Coronary artery (tissue), 2 donors: ENCODE data around the gene NARF.
"Not testable (repeated sequence)": the region's sequence is repeated elsewhere in the genome, so short reads cannot be mapped to it uniquely, and the experiment has no call there.

Experiments
- DNase-seq: peaks from one replicate; pipeline ENCODE4 v3.0.0-alpha.2; 2017; ENCODE audit warnings: low spot score
- H3K27ac ChIP-seq, 2 donors: fragments of 200-600 bp; sonication (generic); one replicate each; pipeline ENCODE4 v1.5.1; 2016 to 2019
- H3K4me3 ChIP-seq: fragments of 200-600 bp; sonication (generic); 2 replicates; pipeline ENCODE4 v1.5.1; 2016; ENCODE audit warnings: mild to moderate bottlenecking, moderate library complexity
- TF ChIP-seq, protein P1 (sequence below): fragments of 200-600 bp; sonication (generic); IDR thresholded peaks from one replicate; pipeline ENCODE4 v1.5.1; 2019; ENCODE audit warnings: antibody characterized with exemption

The NARF gene

DNA sequence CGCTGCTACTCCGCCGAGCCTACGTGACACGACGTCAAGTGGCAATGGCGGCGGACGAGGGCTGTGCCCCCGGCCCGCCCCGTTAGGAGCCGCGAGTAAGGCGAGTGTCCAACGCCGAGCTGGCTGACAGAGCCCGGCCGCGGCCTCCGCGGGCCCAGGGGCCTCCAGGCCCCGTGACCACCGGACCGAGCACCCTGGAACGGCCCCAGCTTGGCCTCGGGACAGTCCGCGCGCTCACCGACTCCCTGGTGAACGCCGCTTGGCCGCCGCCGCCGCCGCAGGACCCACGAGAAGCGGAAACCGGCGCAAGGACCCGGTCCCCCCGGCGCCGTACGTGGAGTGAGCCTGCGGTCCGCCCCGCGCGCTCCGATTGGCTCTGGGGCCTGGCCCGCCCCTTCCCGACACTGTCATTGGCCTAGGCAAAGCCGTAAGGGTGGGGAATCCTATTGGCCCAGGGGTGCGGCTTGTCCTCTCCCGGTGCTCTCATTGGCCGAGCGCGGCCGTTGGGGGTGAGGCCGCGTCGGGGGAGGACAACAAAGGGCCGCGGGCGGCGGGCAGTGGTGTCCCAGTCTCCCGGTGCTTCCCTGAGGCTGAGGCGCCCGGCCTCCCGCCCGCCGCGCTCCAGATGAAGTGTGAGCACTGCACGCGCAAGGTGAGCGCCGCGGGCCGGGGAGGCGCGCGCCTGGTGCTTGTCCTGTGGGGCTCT lies at the start of gene NARF:
NARF (plus strand) TSS at position 563 of the 706 bp plus-strand sequence; CDS start at position 626, 63 bp downstream.
- peak; percentile 99 for DNase-seq
- Histone ChIP-seq H3K27ac (peak within 1 kb of the TSS; percentile 99 to 100), H3K4me3 (peak within 1 kb of the TSS; percentile 94)
- TF ChIP-seq, protein P1, sequence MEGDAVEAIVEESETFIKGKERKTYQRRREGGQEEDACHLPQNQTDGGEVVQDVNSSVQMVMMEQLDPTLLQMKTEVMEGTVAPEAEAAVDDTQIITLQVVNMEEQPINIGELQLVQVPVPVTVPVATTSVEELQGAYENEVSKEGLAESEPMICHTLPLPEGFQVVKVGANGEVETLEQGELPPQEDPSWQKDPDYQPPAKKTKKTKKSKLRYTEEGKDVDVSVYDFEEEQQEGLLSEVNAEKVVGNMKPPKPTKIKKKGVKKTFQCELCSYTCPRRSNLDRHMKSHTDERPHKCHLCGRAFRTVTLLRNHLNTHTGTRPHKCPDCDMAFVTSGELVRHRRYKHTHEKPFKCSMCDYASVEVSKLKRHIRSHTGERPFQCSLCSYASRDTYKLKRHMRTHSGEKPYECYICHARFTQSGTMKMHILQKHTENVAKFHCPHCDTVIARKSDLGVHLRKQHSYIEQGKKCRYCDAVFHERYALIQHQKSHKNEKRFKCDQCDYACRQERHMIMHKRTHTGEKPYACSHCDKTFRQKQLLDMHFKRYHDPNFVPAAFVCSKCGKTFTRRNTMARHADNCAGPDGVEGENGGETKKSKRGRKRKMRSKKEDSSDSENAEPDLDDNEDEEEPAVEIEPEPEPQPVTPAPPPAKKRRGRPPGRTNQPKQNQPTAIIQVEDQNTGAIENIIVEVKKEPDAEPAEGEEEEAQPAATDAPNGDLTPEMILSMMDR: no peak

DNA sequence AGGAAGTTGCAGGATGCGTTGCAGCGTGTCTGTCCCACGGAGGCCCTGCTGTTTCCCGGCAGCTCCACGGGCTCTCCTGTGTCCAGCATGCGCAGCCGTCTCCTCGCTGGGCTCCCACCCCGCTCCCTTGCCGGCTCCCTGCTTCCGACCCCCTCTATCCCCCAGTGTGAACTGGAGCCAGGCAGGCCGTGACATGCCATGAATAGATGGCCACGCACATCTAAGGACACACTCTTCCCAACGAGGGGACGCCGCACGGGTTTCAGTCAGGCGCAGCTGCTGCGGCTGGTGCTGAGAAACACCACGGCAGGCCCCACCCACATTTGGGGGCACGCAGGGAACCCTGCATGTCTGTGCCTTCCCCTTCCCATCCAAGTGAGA lies 49.6 kb upstream of the NARF start:
- no peak overlapping the region for H3K4me3 ChIP-seq
- no peak for DNase-seq

DNA sequence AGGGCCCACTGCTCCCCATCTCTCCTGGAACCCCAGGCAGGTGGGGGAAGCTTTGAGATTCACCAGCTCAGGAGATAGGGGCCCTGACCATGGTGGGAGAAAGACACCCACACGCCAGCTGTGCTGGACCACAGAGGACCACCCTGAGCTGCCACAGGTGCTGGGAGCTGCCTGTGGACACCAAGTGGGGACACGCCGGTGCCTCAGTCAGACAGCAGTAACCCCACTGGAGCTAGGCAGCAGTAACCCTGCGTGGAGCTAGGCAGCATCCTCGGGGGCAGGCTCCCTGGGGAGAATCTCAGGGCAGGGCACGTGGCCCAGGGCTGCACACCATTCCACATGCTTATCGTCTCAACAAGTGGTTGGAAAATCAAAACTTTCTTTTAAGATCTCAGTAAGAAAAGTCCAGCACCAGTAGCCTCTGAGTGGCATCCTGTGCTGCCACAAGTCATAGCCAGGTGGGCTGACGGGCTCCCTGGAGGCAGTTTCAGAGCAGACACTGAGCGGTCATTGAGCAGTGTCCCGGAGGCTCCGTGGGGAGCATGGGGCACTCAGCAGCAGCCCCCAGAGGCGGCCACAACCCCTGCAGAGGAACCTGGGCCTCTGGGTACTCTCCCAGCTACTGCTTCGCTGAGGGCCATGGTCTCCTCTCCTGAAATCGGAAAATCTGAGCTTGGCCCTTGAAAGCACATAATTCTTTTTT lies 48.4 kb upstream of the NARF start:
- TF ChIP-seq, protein P1: no peak
- no peak for DNase-seq
- Histone ChIP-seq H3K4me3 (no peak overlapping the region), H3K27ac (no peak overlapping the region)

More for the DNA sequence above, 49.6 kb upstream of the NARF start:
- H3K27ac ChIP-seq: no peak overlapping the region
- TF ChIP-seq, protein P1: no peak

- TF ChIP-seq, protein P1: no peak
- Histone ChIP-seq H3K4me3 (no peak overlapping the region), H3K27ac (no peak overlapping the region)
- DNase-seq: no peak
Observed at GRCh38 chr17:82411396-82412053, 47.0 kb upstream of the NARF start.

DNA sequence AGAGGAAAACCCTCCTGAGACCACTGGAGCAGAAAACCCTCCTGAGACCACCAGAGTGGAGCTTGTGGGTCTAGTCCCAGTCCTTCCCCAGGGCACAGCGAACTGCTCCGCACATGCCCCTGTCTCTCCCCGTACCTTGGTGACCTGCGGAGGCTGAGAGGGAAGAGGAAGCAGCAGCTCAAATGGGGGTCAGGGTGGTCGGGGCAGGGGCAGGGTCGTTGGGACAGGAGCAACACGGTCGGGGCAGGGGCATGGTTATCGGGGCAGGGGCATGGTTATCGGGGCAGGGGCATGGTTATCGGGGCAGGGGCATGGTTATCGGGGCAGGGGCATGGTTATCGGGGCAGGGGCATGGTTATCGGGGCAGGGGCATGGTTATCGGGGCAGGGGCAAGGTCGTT lies 46.5 kb upstream of the NARF start:
- not testable (repeated sequence) for H3K27ac ChIP-seq, H3K4me3 ChIP-seq, DNase-seq

DNA sequence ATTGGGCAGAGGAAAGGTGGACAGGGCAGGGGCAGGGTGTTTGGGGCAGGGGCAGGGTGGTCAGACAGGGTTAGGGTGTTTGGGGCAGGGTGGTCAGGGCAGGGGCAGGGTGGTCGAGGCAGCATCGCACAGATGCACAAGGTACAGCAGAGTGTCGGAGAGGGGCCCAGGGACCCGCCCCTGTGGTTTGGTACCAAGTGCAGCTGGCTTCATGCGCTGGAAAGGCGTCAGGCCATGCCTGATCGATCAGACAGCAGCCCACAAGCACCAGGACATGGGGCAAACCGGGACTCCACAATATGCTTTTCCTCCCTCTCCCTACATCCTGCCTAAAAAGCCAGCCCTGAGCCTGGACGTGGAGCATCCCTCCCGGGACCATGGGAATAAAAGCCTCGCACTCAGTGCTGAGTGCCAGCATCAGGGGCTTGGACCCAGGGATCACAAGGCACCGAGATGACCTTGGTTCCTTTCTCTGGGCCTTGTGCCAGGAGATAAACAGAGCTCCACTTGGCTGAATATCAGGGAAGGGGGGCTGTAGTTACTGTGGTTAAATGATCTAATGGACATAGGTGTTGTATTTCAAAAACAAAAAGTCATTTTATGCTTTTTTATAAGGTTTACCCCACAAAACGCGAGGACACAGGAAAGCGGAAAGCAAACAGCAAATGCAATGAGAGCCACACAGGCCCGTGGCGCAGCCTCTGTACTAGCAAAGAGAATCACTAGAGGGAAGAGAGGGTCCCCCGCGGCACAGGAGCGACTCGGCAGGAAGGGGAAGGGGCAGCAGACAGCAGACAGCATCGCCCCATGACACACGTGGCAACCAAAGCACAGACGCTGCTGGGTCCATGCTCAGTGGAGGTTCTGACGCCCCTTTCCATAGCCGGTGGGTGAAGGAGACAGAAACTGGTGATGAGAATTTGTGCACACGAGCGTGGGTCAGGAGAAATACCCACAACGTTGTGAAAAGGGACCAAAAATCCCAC lies 45.7 kb upstream of the NARF start:
- DNase-seq: no peak
- Histone ChIP-seq H3K27ac (no peak overlapping the region), H3K4me3 (no peak overlapping the region)
- TF ChIP-seq, protein P1: no peak
